Measurements from ENCODE around the gene KIAA0319L.

Gene KIAA0319L

DNA sequence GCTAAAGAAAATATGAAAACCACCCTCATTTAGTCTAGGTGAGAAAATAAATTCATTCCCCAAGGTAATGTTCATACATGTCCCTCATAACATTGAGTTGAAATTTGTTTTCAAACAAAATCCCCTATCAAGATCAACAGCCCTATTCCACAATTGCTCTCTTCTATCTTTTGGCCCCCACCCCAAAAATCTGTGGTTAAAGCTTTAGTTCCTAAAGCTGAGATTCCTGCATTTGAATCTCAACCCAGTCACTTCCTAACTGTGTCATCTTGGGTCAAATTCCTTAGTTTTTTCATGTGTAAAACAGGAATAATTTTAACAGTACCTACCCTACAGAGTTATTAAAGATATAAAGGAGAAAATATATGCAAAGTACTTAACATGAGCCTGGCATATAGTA lies 22.0 kb downstream of the KIAA0319L start:
- no peak for DNase-seq

DNA sequence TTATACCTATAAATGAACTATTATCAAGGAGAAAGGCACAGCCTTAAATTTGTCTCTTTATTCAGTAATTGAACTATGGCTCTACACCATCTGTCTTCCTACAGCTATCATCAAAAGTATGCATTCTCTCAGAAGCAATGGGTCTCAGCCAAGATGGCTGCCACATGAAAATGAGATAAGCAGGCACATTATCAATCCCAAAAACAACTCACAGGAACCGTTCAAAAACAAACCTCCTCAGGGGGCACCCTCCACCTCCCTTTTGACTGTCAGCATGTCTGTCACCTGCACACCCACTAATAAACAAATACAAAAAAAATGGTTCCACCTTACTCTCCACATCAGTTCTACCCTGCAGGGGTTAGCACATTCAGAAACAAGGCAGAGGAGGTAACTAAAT lies 23.6 kb downstream of the KIAA0319L start:
- no peak for DNase-seq

DNA sequence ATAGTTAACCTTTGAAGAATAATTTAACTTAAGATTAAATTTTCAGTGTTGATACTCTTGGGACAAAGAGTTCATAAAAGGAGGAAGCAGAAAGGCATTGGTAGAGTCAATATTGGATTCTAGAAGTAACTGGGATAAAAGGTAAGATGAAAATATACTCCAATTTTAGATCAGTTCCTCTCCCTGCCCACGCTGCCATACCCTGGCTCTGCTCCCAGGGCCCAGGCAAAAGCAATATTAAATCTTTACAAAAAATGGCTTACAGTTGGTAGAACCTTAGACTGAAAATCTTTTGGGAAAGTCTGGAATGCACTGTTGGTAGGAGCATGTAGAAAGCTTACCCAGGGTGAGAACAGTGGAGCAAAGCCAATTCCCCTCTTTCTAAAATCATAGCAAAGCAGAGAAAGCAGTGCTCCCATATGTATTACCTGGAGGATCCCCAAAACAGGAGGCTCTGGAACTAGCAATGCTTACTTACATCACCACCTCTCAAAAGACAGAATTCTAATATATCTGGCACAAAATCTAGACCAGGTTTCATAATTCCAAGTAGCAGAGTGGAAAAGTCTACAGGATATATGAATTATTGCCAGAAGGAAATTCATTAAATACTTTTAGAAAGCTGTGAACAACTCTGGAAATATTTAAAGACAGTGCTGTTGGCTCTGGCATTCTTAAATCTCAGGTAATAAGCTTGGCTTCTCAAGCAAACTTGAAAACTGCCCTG lies 24.5 kb downstream of the KIAA0319L start:
- no peak for DNase-seq

DNA sequence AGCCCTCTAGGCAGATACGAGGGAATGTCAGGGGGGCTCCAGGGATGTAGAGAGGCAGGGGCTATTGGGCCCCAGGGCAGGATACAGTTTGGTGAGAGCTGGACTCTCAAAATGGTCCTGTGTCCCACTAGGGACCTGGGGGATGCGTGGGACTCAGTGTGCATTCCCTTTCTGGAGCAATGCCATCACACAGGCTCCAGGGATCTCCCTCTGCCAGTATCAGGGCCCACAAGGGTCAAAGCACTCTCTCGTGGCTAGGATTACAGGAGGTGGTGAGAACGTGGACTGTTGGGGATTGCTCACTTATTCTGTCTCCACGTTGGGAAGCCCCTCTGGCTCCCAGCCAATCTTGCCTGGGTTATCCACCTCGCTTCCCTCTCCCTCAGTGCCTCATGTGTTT lies 25.8 kb downstream of the KIAA0319L start:
- DNase-seq = no peak

DNA sequence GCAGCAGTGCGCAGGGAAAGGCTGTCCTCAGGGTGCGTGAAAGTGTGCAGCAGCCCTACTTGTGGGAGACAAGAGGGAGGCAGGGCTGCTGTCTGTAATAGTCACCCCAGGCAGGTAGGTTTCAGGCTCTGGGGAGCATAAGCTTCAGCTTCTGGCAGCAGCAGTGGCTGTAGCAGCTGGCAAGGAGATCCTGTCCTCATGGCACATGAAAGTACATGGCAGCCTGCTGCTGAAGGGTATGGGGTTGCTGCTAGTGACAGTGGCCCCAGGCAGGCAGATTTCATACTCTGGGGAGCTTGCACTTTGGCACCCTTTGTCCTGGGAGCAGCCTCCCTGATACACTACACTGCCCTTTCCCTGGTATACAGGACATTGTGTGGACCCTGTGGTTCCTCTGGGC lies 26.3 kb downstream of the KIAA0319L start:
- no peak for DNase-seq

DNA sequence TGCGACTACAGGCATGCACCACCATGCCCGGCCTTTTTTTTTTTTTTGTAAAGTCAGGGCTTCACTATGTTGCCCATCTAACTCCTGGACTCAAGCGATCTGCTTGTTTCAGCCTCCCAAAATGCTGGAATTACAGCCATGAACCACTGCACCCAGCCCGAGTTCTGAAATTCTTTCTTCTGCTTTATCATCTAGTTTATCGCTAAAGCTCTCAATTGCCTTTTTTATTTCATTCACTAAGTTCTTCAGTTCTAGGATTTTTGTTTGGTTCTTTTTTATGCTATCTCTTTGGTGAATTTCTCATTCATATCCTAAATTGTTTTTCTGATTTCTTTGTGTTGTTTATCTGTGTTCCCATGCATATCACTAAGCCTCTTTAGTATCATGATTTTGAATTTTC lies 27.0 kb downstream of the KIAA0319L start:
- no peak for DNase-seq

DNA sequence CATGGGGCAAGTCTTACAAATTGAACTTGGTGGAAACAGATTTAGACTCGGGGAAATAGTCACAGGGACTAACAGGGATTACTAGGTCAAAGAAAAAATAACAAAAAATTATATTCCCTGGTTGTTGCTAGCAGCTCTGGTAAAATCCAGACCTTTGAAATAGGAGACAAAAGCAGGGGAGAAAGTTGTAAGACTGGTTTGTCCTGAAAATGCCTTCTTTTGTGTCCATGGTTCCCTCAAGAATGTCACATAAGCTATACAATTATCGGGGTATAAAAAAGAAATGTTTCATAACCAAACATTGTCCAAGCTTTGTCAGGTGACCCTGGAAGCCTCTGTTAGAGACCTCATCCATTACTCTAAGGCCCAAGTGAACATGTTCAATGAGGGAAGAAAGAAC lies 33.1 kb downstream of the KIAA0319L start:
- no peak for DNase-seq

DNA sequence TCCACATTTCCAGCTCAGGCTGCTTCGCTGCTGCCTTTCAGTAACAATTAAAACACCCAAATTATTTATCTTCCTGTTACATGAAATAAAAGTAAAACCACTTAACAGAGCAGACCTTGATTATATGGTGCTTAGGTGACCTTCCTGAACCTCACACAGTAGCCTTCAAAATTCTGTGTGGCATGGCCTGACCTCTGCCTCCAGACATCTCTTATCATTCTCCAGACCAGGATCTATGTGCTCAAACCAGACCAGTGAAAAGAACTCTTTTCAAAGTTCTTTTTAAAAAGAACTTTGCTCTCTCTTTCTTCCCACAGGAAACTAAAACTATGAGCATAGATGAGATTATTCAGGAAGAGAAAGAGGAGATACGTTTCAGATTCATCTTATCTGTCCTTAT lies 37.8 kb downstream of the KIAA0319L start:
- DNase-seq = no peak

DNA sequence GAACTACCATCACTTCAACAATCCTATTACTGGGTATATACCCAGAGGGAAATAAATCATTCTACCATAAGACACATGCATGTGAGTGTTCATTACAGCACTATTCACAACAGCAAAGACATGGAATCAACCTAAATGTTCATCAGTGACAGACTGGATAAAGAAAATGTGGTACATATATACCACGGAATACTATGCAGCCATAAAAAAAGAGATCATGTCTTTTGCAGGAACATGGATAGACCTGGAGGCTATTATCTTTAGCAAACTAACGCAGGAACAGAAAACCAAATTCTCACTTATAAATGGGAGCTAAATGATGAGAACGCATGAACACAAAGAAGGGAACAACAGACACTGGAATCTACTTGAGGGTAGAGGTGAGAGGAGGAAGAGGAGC lies 39.0 kb downstream of the KIAA0319L start:
- DNase-seq = no peak

DNA sequence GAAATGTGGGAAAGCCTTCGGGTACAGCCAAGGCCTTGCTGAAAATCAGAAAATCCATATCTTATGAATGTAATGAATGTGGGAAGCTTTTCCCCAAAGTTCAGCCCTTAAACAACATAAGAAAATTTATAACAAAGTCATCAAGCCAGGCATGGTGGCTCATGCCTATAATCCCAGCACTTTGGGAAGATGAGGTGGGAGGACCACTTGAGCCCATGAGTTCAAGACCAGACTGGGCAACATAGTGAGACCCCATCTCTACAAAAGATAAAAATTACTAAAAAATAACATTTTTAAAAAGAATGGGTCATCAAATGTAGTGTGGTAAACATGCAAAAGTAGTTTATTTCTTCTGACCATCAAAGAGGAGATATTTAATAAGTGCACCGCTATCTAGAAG lies 45.9 kb downstream of the KIAA0319L start:
- DNase-seq = no peak

DNA sequence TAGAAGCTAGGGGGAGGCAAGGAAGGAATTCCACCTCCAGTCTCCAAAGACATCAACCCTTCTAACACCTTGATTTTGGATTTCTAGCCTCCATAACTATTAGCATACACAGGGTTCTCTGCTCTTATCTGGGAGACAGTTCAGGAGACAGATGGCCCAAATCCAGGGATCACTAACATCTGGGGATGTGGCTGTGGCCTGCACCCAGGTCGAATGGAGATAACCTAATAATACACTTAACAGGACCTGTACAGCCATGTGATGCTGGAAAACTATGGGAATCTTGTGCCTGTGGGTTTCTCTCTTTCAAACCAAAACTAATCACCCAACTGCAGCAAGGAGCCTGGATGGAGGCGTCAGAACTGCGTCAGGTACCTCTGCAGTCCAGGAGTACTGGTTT lies 47.6 kb downstream of the KIAA0319L start:
- no peak for DNase-seq

DNA sequence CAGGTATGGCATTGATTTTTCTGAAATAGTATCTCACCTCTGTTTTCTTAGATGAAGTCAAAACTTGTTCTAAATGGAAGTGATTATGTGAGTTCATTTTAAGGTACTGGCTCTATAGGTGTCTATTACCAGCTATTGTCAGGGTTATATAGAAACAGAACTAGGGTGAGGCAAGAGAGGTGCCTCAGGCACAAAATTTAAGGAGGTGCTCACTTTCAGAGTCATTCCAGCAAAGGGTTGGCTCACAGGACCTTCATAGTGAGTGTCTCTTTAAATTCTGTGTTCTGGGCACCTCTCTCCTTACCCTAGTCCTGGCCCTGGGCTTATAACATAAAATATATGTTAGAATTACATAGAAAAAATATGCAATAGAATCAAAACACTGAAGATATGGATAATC lies 49.3 kb downstream of the KIAA0319L start:
- no peak for DNase-seq

DNA sequence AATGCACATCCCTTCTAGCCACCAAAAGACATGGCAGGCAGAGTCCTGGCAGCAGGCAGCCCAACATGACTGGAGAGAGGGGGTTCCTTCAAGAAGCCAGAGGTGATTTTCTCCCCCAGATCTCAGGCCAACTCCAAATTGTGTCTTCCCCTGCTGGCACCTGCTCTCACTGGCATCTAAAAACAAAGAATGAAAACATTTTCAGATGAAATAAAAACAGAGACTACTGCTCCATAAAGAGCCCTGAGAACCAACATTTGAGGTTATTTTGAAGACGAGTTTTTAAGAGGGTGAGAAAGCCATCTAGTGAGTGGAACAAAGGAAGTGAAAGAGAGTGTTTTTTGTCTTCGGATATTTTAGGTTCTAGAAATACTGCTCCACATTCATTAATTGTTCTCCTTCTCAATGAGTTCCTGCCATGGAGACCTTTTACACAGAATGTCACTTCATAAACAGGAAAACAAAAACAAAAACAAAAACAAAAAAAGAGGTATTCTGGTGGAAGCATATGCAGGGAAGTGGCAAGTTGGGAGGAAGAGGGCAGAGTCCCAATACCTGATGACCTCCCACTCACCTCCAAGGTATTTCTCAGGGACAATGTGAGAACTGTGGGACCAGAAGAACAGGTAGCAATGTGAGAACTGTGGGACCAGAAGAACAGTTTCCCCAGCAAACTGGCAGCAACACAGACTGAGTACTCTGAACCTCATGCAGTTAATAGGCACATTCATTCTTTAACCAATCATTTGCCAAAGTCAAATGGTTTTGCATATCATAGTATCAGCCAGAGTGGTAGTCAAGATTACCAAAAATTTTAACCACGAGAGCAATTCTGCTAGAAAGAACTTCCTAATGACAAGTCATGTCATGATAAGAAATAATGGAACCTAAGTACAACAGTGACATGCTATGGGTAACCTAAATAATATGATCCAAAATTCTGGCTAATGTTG lies 50.0 kb downstream of the KIAA0319L start:
- DNase-seq = no peak

DNA sequence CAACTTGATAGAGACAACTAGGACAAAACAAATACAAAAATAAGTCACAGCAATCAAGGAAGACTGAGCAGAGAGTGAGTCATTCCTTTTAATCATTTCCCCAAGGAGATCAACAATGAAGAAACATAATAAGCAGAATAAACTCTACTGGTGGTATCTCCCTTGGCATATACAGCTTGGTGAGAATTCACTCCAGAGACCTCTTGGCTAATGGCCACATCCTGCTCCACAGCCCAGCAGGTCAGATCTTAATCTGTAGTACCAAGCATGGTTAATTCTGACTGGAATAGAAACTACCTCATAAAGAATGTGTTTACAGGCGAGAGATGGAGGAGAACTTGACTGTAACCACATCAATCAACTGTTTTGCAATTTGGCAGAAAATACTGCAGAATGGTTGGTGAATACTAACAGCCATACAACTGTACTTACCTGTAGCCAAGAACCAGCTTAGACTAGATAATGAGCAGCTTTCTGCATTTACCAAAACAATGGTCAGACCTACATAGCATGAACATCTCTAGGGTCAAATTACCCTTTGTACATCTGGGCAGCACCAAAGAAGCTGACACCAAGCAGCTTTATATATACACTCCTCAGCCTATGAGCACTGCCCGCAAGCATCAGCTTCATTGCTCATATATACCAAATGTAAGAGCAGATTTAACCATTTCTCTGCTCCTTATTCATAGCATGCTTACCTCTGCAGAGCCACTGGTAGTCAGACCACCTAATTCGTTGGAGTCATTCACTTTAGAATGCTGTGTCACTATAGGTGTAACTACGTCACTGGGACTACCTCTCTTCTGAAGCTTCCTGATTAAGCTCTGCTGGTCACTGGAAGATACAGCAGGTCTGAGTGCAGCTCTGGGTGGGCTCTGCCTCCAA lies 51.0 kb downstream of the KIAA0319L start:
- no peak for DNase-seq

DNA sequence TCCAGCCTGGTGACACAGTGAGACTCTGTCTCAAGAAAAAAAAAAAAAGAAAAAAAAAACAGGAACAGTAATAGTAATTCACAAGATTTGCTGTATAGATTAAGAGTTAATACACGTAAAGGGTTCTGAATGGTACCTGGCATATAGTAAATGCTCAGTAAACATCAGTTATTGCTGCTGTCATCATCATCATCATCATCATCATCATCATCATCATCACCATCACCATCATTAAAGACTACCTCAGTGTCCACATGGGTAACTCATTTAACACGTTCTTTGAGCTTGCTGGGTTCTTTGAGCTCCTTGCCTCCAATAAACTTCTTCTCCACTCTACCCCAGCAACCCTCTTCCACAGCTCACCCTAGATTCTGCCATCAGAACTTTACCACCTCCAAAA lies 55.0 kb downstream of the KIAA0319L start:
- no peak for DNase-seq

DNA sequence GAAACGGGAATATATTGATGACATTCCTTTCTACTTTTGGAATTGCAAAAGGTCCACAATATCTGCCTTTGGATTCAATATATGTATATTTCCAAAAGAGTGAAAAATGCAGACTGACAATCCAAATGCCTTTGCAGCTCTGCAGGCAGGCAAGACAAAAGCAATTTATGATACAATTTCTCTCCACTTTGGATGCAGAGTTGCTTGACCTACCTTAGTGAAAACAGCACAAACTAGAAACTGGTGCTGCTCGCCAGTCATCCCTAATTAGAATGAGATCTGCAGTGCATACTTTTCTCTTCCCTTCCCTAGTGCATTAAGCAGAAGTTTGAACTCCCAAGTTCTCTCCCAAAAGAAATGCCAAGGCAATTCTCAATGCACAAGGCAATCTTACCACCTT lies 56.8 kb downstream of the KIAA0319L start:
- no peak for DNase-seq

DNA sequence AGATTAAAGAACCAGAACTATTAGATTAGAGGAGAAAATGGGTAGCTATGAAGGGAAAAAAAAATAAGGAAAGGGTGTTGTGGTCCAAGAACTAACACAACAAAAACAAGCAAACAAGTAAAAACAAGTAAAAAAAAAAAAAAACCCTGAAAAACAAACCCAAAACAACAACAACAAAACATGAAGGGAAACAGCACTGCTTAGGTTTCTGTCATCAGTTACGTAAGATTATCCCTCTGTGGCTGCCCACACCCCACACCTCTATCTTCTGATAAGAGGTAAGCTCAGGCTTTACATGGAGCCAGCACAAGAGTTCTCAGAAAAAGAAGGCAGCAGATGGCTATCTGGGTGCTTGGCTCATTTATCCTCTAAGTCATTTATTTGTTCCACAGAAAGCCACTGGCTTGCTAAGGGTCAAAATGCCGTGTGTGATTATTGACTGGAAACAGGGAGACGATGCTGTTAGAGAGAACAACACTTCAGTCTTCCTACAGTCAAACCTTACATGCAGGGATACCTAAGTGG lies 57.5 kb downstream of the KIAA0319L start:
- no peak for DNase-seq

DNA sequence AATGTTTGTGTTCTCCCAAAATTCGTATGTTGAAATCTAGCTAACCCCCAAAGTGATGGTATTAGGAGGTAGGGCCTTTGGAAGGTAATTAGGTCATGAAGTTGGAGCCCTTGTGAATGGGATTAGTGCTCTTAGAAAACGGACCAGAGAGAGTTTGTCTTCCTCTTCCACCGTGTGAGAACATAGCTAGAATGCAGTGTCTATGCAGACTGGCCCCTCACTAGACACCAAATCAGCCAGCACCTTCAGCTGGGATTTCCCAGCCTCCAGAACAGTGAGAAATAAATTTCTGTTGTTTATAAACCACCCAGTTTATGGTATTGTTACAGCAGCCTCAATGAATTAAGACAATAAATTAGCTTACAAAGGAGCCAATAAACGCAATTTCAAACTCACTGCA lies 58.0 kb downstream of the KIAA0319L start:
- DNase-seq = no peak

DNA sequence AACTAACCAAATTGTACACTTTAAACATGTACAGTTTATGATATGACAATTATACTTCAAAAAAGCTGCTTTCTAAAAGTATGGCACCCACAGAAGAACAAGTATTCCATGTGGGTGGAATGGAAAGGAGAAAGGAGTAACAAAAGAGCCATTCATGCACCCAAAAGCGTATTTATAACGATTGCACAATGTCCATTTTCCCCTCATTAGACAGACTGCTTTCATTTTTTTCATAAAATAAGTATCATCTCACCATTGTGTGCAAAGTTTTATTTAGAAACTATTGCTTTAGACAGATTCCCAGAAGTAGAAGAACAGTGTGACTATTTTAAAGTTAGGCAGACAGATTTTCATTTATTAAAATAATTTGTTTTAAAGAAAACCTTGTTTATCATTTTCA lies 59.6 kb downstream of the KIAA0319L start:
- DNase-seq = no peak

DNA sequence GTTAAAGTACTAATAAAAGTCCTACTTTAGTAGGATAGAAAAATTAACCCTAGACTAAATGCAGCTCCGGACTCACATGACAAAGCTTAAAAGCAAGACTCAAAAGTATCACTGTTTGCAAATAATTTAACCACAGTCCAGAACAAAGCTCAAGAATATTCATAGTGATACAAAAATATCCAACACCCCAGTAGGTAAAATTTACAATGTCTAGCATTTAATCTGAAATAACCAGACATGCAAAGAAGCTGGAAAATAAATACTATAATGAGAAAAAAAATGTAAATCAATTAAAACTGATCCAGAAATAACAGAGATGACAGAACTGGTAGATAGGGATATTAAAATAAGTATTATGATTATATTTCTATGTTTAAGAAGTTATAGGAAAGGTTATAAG lies 67.0 kb downstream of the KIAA0319L start:
- DNase-seq = no peak

DNA sequence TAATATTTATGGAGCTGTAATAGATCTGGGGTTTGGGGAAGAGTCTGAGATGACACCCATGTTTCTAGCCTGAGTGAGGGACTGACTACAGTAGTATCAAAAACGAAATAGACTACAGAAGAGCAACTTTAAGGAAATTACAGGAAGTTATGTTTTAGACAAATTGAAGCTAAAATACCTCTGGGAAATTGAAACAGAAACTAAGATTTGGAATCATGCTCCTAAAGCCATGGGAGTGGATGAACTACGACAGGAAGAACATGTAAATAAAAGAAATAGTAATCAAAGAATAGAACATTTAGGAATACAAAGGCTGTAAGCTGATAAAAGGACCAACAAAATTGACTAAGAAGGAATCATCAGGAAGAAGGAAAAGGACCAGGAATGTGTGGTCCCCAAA lies 68.9 kb downstream of the KIAA0319L start:
- DNase-seq = no peak

DNA sequence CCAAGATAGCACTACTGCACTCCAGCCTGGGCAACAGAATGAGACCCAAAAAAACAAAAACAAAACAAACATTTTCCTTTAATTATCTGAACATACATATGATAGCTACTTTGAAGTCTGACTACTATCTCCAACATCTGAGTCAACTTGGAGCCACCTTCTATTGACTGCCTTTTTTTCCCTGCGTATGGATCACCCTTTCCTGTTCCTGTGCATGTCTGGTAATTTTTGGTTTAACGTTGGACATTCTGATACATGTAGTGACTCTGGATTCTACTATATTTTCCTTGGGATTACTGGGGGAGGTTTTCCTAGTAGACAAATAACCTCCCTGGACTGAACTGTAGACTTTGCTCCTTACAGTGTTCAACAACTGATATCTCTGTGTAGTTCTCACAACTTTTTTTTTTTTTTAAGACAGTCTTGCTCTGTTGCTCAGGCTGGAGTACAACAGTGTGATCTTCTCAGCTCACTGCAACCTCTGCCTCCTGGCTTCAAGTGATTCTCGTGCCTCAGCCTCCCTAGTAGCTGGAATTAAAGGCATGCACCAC lies 70.3 kb downstream of the KIAA0319L start:
- DNase-seq = no peak

DNA sequence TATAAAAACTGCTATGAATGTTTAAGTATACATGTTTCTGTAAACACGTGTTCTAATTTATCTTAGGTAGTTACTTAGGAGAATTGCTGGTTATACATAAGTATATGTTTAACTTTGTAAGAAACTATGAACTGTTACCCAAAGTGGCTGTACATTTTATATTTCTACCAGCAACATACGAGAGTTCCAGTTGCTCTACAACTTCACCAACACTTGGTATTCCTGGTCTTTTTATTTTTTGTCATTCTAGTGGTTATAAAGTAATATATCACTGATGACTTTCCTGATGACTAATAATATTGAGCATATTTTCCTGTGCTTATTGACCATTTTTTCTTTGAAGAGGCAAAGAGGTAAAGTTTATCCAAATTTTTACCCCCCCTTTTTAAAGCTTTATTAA lies 76.0 kb downstream of the KIAA0319L start:
- no peak for DNase-seq
